NK-92 treated with Interleukin-12 subunit alpha and Interleukin-12 subunit beta, amount 100 ng/mL, for 24 hours (cell line): ENCODE measurements around the gene ELF3.
"Not testable (repeated sequence)": the region's sequence is repeated elsewhere in the genome, so short reads cannot be mapped to it uniquely, and the experiment has no call there.

Source experiments
- DNase-seq: peaks from one replicate; lab custom pipeline; 2025; lab: John Stamatoyannopoulos, UW

The ELF3 gene

GRCh38 chr1:202034683-202035462 is 24.5 kb downstream of the ELF3 start:
- no peak for DNase-seq

GRCh38 chr1:202036595-202037387 is 26.4 kb downstream of the ELF3 start:
- DNase-seq: no peak

- DNase-seq: no peak
Observed at GRCh38 chr1:202037706-202038296, 27.4 kb downstream of the ELF3 start.

- DNase-seq: no peak
Observed at GRCh38 chr1:202038688-202039346, 28.4 kb downstream of the ELF3 start.

GRCh38 chr1:202045705-202046104 is 35.3 kb downstream of the ELF3 start:
- DNase-seq: no peak

GRCh38 chr1:202046227-202046626 is 35.8 kb downstream of the ELF3 start:
- no peak for DNase-seq

GRCh38 chr1:202046748-202047708 is 36.6 kb downstream of the ELF3 start:
- no peak for DNase-seq

- DNase-seq: no peak
Observed at GRCh38 chr1:202047977-202048376, 37.6 kb downstream of the ELF3 start.

GRCh38 chr1:202049129-202049528 is 38.7 kb downstream of the ELF3 start:
- DNase-seq: no peak

- DNase-seq: no peak
Observed at GRCh38 chr1:202054094-202054493, 43.7 kb downstream of the ELF3 start.

- DNase-seq: not testable (repeated sequence)
Observed at GRCh38 chr1:202054673-202055072, 44.3 kb downstream of the ELF3 start.

GRCh38 chr1:202056644-202057334 is 46.4 kb downstream of the ELF3 start:
- DNase-seq: no peak

- DNase-seq: not testable (repeated sequence)
Observed at GRCh38 chr1:202057335-202057704, 46.9 kb downstream of the ELF3 start.

GRCh38 chr1:202058001-202058908 is 47.9 kb downstream of the ELF3 start:
- DNase-seq: no peak

GRCh38 chr1:202061055-202061454 is 50.7 kb downstream of the ELF3 start:
- no peak for DNase-seq

GRCh38 chr1:202061787-202062186 is 51.4 kb downstream of the ELF3 start:
- not testable (repeated sequence) for DNase-seq

- DNase-seq: not testable (repeated sequence)
Observed at GRCh38 chr1:202062636-202063035, 52.2 kb downstream of the ELF3 start.

GRCh38 chr1:202063093-202063492 is 52.7 kb downstream of the ELF3 start:
- DNase-seq: no peak

- DNase-seq: not testable (repeated sequence)
Observed at GRCh38 chr1:202064889-202065312, 54.5 kb downstream of the ELF3 start.
